ENCODE measurements around the gene RAPGEF5. TPM values are rescaled to one million over a fixed set of nuclear protein-coding genes. Genes with fewer than 3 reads are reported as not detected.
A peak's percentile ranks its signal among the peaks of the same experiment; 100 is the strongest.

Gene RAPGEF5, protein sequence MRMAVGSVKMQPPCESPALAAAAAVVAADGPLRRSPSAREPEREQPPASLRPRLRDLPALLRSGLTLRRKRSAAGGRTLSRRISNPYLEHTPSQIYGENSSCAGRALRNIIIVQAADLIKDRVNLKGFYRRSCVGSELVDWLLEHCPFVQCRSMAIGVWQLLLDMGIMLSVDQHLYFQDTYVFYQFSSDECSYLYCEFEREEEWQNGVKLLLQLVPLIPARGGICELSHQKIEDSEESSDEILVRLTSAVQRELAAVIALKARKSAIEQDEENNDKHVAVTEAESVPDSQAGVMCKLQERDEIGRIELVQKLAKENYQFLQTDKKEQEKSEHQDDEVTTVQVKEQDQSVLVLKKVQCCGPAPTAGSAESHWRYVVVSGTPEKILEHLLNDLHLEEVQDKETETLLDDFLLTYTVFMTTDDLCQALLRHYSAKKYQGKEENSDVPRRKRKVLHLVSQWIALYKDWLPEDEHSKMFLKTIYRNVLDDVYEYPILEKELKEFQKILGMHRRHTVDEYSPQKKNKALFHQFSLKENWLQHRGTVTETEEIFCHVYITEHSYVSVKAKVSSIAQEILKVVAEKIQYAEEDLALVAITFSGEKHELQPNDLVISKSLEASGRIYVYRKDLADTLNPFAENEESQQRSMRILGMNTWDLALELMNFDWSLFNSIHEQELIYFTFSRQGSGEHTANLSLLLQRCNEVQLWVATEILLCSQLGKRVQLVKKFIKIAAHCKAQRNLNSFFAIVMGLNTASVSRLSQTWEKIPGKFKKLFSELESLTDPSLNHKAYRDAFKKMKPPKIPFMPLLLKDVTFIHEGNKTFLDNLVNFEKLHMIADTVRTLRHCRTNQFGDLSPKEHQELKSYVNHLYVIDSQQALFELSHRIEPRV
- 1.1 and 1.5 TPM in 2 replicates for total RNA-seq

DNA sequence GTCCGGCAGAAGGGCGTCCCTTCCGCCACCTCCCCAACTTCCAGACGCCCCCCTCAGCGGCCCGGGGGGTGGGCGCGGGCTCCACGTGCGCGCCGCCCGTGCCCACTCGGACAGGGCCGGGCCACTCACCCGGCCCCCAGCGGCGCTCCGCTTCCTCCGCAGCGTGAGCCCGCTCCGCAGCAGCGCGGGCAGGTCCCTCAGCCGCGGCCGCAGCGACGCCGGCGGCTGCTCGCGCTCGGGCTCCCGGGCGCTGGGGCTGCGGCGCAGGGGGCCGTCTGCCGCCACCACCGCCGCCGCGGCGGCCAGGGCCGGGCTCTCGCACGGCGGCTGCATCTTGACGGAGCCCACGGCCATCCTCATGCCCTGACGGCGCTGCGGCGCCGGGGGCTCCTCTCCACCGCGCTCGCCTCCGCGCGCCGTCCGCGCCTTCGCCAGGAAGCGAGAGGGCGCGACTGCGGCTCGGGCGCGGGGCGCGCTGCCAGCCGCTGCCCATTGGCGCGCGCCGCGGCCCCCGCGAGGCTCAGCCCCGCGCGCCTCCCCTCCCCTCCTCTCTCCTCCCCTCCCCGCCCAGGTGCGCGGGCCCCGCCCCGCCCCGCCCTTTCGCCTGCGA is at the start of gene RAPGEF5:
RAPGEF5 (minus strand) TSS at position 454 of the 610 bp plus-strand sequence; CDS start at position 360, 94 bp downstream.
- H3K4me1 ChIP-seq (ENCODE audit: insufficient read depth, low read length): peaks cover 7% of the 10 kb centered on the region
- no peaks in the 10 kb centered on the region for H3K79me2 ChIP-seq (ENCODE audit: insufficient read depth, low read length)
- H3K27ac ChIP-seq (ENCODE audit: low read depth, low read length): no peak within 1 kb of the TSS
- DNase-seq (ENCODE audit: insufficient read length, low spot score, missing footprints): peak; percentile 92
- peaks cover 4% of the 10 kb centered on the region for H3K27me3 ChIP-seq (ENCODE audit: insufficient read depth, low read length)
- no peaks in the 10 kb centered on the region for H3K9me3 ChIP-seq (ENCODE audit: low read depth, low read length)
- H3K4me2 ChIP-seq (ENCODE audit: insufficient read depth, low read length): peak within 1 kb of the TSS; percentile 75
- peak within 1 kb of the TSS; percentile 57 for H3K4me3 ChIP-seq (ENCODE audit: insufficient read depth, low read length)
- TF ChIP-seq, protein P1, sequence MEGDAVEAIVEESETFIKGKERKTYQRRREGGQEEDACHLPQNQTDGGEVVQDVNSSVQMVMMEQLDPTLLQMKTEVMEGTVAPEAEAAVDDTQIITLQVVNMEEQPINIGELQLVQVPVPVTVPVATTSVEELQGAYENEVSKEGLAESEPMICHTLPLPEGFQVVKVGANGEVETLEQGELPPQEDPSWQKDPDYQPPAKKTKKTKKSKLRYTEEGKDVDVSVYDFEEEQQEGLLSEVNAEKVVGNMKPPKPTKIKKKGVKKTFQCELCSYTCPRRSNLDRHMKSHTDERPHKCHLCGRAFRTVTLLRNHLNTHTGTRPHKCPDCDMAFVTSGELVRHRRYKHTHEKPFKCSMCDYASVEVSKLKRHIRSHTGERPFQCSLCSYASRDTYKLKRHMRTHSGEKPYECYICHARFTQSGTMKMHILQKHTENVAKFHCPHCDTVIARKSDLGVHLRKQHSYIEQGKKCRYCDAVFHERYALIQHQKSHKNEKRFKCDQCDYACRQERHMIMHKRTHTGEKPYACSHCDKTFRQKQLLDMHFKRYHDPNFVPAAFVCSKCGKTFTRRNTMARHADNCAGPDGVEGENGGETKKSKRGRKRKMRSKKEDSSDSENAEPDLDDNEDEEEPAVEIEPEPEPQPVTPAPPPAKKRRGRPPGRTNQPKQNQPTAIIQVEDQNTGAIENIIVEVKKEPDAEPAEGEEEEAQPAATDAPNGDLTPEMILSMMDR (IDR thresholded peaks at IDR 0.05; ENCODE audit: extremely low read depth, low read depth, low read length): no peak
- H2AFZ ChIP-seq (ENCODE audit: low read length): peak within 1 kb of the TSS; percentile 49
- H3K36me3 ChIP-seq (ENCODE audit: insufficient read depth, low read length): no peaks in the 10 kb centered on the region
- H4K20me1 ChIP-seq (ENCODE audit: insufficient read depth, low read length): no peaks in the 10 kb centered on the region

DNA sequence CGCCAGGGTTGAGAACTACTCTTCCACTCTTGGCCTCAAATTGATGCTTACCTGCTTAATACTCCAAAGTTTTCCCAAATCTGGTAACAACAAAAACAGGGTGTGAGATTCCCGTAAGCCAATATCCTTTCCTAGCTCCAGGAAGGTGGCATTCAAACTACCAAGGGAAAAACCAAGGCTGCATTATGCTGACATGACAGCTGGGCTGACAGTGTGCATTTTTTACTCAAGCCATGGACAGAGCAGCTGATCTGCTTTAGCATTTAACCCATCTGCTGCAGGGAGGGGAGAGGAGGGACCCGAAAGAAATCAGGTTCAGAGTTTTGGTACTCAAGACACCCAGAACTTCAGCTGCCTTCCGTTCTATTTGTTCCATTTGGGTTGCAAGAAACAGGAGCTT is 49.8 kb upstream of the RAPGEF5 start:
- Histone ChIP-seq H3K27ac (ENCODE audit: low read depth, low read length) (no peak overlapping the region), H2AFZ (ENCODE audit: low read length) (no peak overlapping the region), H3K36me3 (ENCODE audit: insufficient read depth, low read length) (no peaks in the 10 kb centered on the region), H3K4me1 (ENCODE audit: insufficient read depth, low read length) (peaks cover 2% of the 10 kb centered on the region), H3K79me2 (ENCODE audit: insufficient read depth, low read length) (no peaks in the 10 kb centered on the region), H3K4me2 (ENCODE audit: insufficient read depth, low read length) (no peak overlapping the region), H4K20me1 (ENCODE audit: insufficient read depth, low read length) (no peaks in the 10 kb centered on the region), H3K27me3 (ENCODE audit: insufficient read depth, low read length) (no peaks in the 10 kb centered on the region), H3K9me3 (ENCODE audit: low read depth, low read length) (no peaks in the 10 kb centered on the region), H3K4me3 (ENCODE audit: insufficient read depth, low read length) (no peak overlapping the region)
- TF ChIP-seq, protein P1 (IDR thresholded peaks at IDR 0.05; ENCODE audit: extremely low read depth, low read depth, low read length): no peak
- DNase-seq (ENCODE audit: insufficient read length, low spot score, missing footprints): no peak

DNA sequence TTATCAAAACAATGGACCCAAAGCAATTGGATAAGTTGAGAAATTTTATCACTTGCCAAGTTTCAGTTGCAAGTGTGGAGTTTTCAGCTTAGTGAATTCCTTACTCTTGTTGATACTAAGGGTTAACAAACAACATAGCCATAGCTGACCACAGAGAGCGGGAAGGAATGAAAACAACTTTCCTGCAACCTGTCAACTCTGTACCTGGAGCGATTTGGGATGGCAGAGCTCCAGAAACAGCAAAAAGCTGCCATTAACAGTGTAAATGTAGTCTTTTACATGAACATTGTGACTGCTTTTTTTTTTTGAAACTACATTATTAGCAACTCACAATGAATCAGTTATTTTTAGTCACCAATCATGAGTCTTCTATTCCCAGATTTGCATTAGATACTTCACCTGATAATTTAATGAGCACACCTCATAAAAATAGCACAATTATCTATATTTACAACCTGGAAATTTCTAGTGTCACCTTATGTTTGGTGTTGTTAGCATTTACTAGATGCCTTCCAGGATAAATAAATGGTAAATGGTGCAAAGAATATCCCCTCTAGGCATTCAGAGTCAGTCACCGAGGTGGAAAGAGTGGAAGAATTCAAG is 47.6 kb upstream of the RAPGEF5 start:
- H3K36me3 ChIP-seq (ENCODE audit: insufficient read depth, low read length): no peaks in the 10 kb centered on the region
- TF ChIP-seq, protein P1 (IDR thresholded peaks at IDR 0.05; ENCODE audit: extremely low read depth, low read depth, low read length): no peak
- no peak overlapping the region for H2AFZ ChIP-seq (ENCODE audit: low read length)
- H3K4me2 ChIP-seq (ENCODE audit: insufficient read depth, low read length): no peak overlapping the region
- peaks cover 6% of the 10 kb centered on the region for H3K4me1 ChIP-seq (ENCODE audit: insufficient read depth, low read length)
- H4K20me1 ChIP-seq (ENCODE audit: insufficient read depth, low read length): no peaks in the 10 kb centered on the region
- H3K4me3 ChIP-seq (ENCODE audit: insufficient read depth, low read length): no peak overlapping the region
- no peak for DNase-seq (ENCODE audit: insufficient read length, low spot score, missing footprints)
- no peaks in the 10 kb centered on the region for H3K9me3 ChIP-seq (ENCODE audit: low read depth, low read length)
- H3K27me3 ChIP-seq (ENCODE audit: insufficient read depth, low read length): no peaks in the 10 kb centered on the region
- H3K79me2 ChIP-seq (ENCODE audit: insufficient read depth, low read length): no peaks in the 10 kb centered on the region
- no peak overlapping the region for H3K27ac ChIP-seq (ENCODE audit: low read depth, low read length)

All from osteoblast (primary cell).